Measurements from ENCODE around the gene ZBTB7C.

- TF ChIP-seq CTCF (conservative IDR thresholded peaks at IDR 0.05; ENCODE audit: low read length) (no peak), EZH2phosphoT487 (IDR thresholded peaks at IDR 0.05; ENCODE audit: borderline replicate concordance) (no peak)
Measured at GRCh38 chr18:48236822-48237221, 172.4 kb downstream of the ZBTB7C start.

Measured in Loucy (cell line).